ENCODE results near the gene KRTAP12-3. TPM values are rescaled to one million over a fixed set of nuclear protein-coding genes. Genes with fewer than 3 reads are reported as not detected.

Gene KRTAP12-3
- total and polyA plus RNA-seq, 9 of the 15 experiments (the other 6 are each of a cell fraction or from before 2014, with no cell fraction given) = not detected

GRCh38 chr21:44636209-44637017 lies 21.3 kb upstream of the KRTAP12-3 start:
- intact Hi-C loops (cut with micrococcal nuclease) = no loop called here
- Histone ChIP-seq H3K27me3 (ENCODE audit: control insufficient read depth in 2 of 2, insufficient read depth in 2 of 2, low read length in 2 of 2) (peaks cover 0 to 6% of the 10 kb centered on the region in 2 experiments; a peak in 2 of 5 replicates), H3K9me3 (replicated peaks; ENCODE audit: control insufficient read depth, insufficient read depth, low read depth, low read length) (no peaks in the 10 kb centered on the region), H3K4me2 (ENCODE audit: insufficient read depth, low read length) (no peak overlapping the region), H4K20me1 (replicated peaks; ENCODE audit: control insufficient read depth, insufficient read depth, low read length) (no peaks in the 10 kb centered on the region), H3K9me1 (ENCODE audit: control insufficient read depth, insufficient read depth, low read length) (no peaks in the 10 kb centered on the region), H3K9ac (ENCODE audit: insufficient read depth in 1 of 2, low read depth in 2 of 2, low read length in 2 of 2) (no peak overlapping the region; a peak in 1 of 4 replicates), H2AFZ (ENCODE audit: low read depth, low read length) (no peak overlapping the region), H3K36me3 (ENCODE audit: control insufficient read depth, insufficient read depth, low read length) (no peaks in the 10 kb centered on the region), H3K27ac (ENCODE audit: extremely low read depth, low read depth, low read length) (no peak overlapping the region), H3K79me2 (ENCODE audit: control insufficient read depth, insufficient read depth, low read length) (no peaks in the 10 kb centered on the region), H3K4me3 (no peak overlapping the region), H3K4me1 (replicated peaks in 1 of 2; ENCODE audit: control insufficient read depth in 2 of 2, insufficient read depth in 2 of 2, low read length in 2 of 2) (peaks cover 0 to 3% of the 10 kb centered on the region in 2 experiments; a peak in 2 of 5 replicates)
- WGBS (ENCODE audit: insufficient coverage, low coverage, missing lambda C conversion rate) = 3% methylated on average over 15 of the region's 15 CpGs
- in situ Hi-C loops (cut with MboI) = no loop called here
- FAIRE-seq (no peak), ATAC-seq (no peak), DNase-seq (ENCODE audit: extremely low read depth in 1 of 4, low spot score in 3 of 4) (no peak)
- CTCF ChIA-PET (ENCODE audit: low intra/inter-chr PET ratio) = no interaction called here
- TF ChIP-seq NR4A1 (CRISPR knock-in tag; IDR thresholded peaks at IDR 0.05) (no peak), NR4A1 (tag; IDR thresholded peaks at IDR 0.05) (no peak), NUFIP1 (IDR thresholded peaks at IDR 0.05; ENCODE audit: partially characterized antibody) (no peak), POLR2A (conservative IDR thresholded peaks at IDR 0.05) (no peak), PRPF4 (IDR thresholded peaks at IDR 0.05; ENCODE audit: insufficient read depth, low read depth, low read length, poor library complexity, severe bottlenecking) (no peak), NFATC3 (IDR thresholded peaks at IDR 0.05) (no peak), RBM34 (IDR thresholded peaks at IDR 0.05; ENCODE audit: borderline replicate concordance, insufficient read depth, low read length) (no peak), ZNF280A (IDR thresholded peaks at IDR 0.05; ENCODE audit: low read depth, partially characterized antibody) (no peak)
- BruUV-seq (replicated peaks) = no TSS peak
- POLR2A ChIA-PET = interaction anchor here (1.0 kb wide), 1 partner anchor 27 kb away, joined by 3 read pairs; no protein-coding TSS in a partner anchor
